ENCODE measurements around the gene RTEL1. TPM values are rescaled to one million over a fixed set of nuclear protein-coding genes. Genes with fewer than 3 reads are reported as not detected.

Gene RTEL1
- total RNA-seq, 1 donor from 2014 or later = 20.4 TPM

DNA sequence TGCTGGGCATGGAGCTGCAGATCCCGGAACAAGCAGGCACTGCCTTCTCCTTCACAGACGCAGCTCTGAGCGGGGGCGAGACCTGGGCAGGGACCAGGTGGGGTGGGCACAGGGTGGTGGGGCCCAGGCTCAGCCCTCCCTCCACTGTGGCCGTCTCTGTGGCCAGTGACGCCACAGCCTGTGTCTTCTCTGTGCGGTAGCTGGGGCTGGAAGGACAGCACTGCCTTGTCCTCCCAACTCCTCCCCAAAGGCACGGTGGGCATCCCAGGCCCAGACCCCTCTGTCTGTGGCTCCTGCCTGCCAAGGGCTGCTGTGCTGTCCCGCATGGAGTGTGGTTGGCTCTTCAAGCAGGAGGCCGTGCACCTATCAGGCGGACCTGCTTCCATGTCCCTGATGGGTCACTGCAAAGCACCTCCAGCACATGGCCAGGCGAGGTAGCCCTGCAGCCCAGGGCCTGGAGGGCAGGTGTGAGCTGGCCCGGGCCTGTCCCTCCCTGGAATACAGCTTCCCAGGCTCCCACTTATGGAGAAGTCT, 23.6 kb downstream of the RTEL1 start:
- no peaks in the 10 kb centered on the region for H3K9me3 Mint-ChIP-seq (ENCODE audit: low read depth)
- peaks cover 21% of the 10 kb centered on the region for H3K4me1 Mint-ChIP-seq (ENCODE audit: low read depth)
- H3K4me3 Mint-ChIP-seq (ENCODE audit: unreplicated experiment) = no peak overlapping the region
- peak overlapping the region; percentile 96 for H3K27ac Mint-ChIP-seq (ENCODE audit: unreplicated experiment)
- DNase-seq (ENCODE audit: low spot score) = no peak
- H3K36me3 Mint-ChIP-seq (ENCODE audit: low read depth) = peaks cover 4% of the 10 kb centered on the region
- TF ChIP-seq, protein P1, sequence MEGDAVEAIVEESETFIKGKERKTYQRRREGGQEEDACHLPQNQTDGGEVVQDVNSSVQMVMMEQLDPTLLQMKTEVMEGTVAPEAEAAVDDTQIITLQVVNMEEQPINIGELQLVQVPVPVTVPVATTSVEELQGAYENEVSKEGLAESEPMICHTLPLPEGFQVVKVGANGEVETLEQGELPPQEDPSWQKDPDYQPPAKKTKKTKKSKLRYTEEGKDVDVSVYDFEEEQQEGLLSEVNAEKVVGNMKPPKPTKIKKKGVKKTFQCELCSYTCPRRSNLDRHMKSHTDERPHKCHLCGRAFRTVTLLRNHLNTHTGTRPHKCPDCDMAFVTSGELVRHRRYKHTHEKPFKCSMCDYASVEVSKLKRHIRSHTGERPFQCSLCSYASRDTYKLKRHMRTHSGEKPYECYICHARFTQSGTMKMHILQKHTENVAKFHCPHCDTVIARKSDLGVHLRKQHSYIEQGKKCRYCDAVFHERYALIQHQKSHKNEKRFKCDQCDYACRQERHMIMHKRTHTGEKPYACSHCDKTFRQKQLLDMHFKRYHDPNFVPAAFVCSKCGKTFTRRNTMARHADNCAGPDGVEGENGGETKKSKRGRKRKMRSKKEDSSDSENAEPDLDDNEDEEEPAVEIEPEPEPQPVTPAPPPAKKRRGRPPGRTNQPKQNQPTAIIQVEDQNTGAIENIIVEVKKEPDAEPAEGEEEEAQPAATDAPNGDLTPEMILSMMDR (IDR thresholded peaks at IDR 0.05) = no peak
- H3K27me3 Mint-ChIP-seq (ENCODE audit: low read depth) = no peaks in the 10 kb centered on the region

DNA sequence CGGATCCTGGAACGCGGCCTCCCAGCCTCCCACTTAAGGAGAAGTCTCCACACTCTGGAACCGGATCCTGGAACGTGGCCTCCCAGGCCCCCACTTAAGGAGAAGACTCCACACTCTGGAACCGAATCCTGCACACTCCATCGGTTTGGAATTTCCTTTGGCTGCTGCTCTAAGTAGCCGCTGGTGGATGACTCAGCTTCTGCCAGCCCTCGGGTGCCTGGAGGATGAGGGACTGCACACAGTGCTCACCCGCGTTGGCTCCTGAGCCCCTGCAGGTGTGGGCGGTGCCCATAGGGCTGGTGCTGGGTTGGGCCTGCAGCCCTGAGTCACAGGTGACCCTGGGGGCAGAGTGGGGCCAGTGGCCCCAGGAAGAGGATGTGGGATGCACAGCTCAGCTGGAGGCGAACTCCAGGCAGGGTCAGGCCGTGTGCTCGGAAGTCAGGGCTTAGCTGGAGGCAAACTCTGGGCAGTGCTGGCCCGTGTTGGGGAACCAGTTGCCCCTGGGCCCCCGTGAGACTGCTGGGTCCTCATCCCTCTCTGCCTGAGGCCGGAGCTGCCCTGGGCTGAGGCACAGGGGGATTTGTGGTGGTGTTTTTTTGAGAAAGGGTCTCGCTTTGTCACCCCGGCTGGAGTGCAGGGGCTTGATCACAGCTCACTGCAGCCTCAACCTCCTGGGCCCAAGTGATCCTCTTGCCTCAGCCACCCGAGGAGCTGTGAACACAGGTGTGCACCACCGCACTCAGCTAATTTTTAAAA, 24.4 kb downstream of the RTEL1 start:
- Mint-ChIP-seq H3K4me3 (ENCODE audit: unreplicated experiment) (no peak overlapping the region), H3K27ac (ENCODE audit: unreplicated experiment) (peak overlapping the region; percentile 96), H3K4me1 (ENCODE audit: low read depth) (peaks cover 25% of the 10 kb centered on the region), H3K9me3 (ENCODE audit: low read depth) (no peaks in the 10 kb centered on the region), H3K36me3 (ENCODE audit: low read depth) (peaks cover 1% of the 10 kb centered on the region), H3K27me3 (ENCODE audit: low read depth) (no peaks in the 10 kb centered on the region)
- TF ChIP-seq, protein P1 (IDR thresholded peaks at IDR 0.05) = no peak
- no peak for DNase-seq (ENCODE audit: low spot score)

DNA sequence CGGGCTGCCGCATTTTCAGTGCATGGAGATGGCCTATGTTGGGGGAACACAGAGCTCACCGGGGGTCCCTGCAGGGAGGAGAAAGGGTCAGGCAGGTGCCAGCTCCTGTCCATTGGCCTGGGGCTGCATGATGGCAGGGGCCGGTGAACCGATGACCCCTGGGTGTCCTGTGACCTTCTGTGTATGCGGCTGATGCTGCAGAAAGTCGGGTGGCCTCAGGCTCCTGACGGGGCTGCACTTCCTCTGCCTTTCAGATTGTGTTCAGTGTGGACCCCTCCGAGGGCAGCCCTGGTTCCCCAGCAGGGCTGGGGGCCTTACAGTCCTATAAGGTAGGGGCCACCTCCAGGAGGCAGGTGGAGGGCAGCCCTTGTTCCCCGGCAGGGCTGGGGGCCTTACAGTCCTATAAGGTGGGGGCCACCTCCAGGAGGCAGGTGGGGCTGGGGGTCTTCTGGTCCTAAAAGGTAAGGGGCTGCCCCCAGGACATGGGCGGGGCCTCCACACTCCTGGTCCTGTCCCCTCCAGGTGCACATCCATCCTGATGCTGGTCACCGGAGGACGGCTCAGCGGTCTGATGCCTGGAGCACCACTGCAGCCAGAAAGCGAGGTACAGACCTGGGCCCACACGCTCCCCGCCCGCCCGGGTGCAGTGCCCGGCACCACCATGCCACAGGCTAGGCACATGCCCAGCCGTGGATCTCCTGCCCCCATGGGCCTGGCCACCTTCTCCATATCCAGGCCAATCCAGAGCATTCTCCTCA, 27.3 kb downstream of the RTEL1 start:
- peaks cover 25% of the 10 kb centered on the region for H3K4me1 Mint-ChIP-seq (ENCODE audit: low read depth)
- no peak overlapping the region for H3K27ac Mint-ChIP-seq (ENCODE audit: unreplicated experiment)
- H3K4me3 Mint-ChIP-seq (ENCODE audit: unreplicated experiment) = no peak overlapping the region
- H3K9me3 Mint-ChIP-seq (ENCODE audit: low read depth) = no peaks in the 10 kb centered on the region
- no peaks in the 10 kb centered on the region for H3K27me3 Mint-ChIP-seq (ENCODE audit: low read depth)
- DNase-seq (ENCODE audit: low spot score) = no peak
- TF ChIP-seq, protein P1 (IDR thresholded peaks at IDR 0.05) = no peak
- H3K36me3 Mint-ChIP-seq (ENCODE audit: low read depth) = no peaks in the 10 kb centered on the region

DNA sequence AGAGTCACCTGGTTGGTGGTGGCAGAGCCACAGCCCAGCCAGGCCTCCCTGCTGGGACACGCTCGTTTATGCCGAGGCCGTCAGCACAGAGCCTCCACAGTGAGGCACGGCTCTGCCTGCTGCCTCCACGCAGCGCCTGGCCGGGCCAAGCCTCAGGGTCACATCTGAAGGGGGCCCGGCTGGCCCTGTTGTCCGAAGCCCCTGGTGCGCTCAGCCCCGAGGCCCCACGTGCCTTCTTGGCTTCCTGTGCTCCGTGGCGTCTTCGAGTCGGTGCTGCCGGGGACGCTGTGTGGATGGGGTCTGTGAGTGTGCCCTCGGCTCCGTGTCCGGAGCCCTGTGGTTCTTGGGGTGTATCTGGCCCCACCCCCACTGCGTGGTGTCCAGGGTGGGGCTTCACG, 28.0 kb downstream of the RTEL1 start:
- TF ChIP-seq, protein P1 (IDR thresholded peaks at IDR 0.05) = no peak
- Mint-ChIP-seq H3K9me3 (ENCODE audit: low read depth) (no peaks in the 10 kb centered on the region), H3K36me3 (ENCODE audit: low read depth) (no peaks in the 10 kb centered on the region), H3K4me3 (ENCODE audit: unreplicated experiment) (no peak overlapping the region), H3K27ac (ENCODE audit: unreplicated experiment) (peak overlapping the region; percentile 49), H3K4me1 (ENCODE audit: low read depth) (peaks cover 25% of the 10 kb centered on the region), H3K27me3 (ENCODE audit: low read depth) (no peaks in the 10 kb centered on the region)
- DNase-seq (ENCODE audit: low spot score) = no peak
